H9 (cell line): ENCODE results near the gene TELO2. TPM values are rescaled to one million over a fixed set of nuclear protein-coding genes. Genes with fewer than 3 reads are reported as not detected.

ENCODE experiments used
- DNase-seq: peaks from one replicate; pipeline ENCODE4 v3.0.0-alpha.2; 2017
- H2AFZ ChIP-seq: one replicate; pipeline ENCODE4 v1.6.1; 2013; ENCODE audit warnings: mild to moderate bottlenecking, low read length, control low read depth, moderate library complexity
- H2AK5ac ChIP-seq: 2 replicates; pipeline ENCODE4 v1.6.1; 2013; ENCODE audit warnings: low read length, control low read depth, mixed read lengths; ENCODE audit not compliant: insufficient read length
- H2BK120ac ChIP-seq: one replicate; pipeline ENCODE4 v1.6.1; 2013; ENCODE audit warnings: low read depth, mild to moderate bottlenecking, low read length, control low read depth, inconsistent platforms; ENCODE audit not compliant: poor library complexity, severe bottlenecking
- H2BK12ac ChIP-seq: 2 replicates; pipeline ENCODE4 v1.6.1; 2013; ENCODE audit warnings: low read length, control low read depth, mixed read lengths, low read depth; ENCODE audit not compliant: insufficient read length
- H2BK15ac ChIP-seq: 2 replicates; pipeline ENCODE4 v1.6.1; 2013; ENCODE audit warnings: low read depth, low read length, control low read depth
- H2BK20ac ChIP-seq: one replicate; pipeline ENCODE4 v1.6.1; 2013; ENCODE audit warnings: low read depth, mild to moderate bottlenecking, low read length, control low read depth, inconsistent platforms; ENCODE audit not compliant: poor library complexity, severe bottlenecking
- H2BK5ac ChIP-seq: 2 replicates; pipeline ENCODE4 v1.6.1; 2013; ENCODE audit warnings: low read length, control low read depth, mixed read lengths; ENCODE audit not compliant: insufficient read length
- H3K14ac ChIP-seq: 2 replicates; pipeline ENCODE4 v1.6.1; 2013; ENCODE audit warnings: low read length, control low read depth; ENCODE audit not compliant: insufficient read depth
- H3K18ac ChIP-seq: 2 replicates; pipeline ENCODE4 v1.6.1; 2013; ENCODE audit warnings: low read depth, mild to moderate bottlenecking, mixed read lengths, low read length, control low read depth; ENCODE audit not compliant: insufficient read length
- H3K23ac ChIP-seq: 2 replicates; pipeline ENCODE4 v1.6.1; 2013; ENCODE audit warnings: low read length, control low read depth, mixed read lengths, low read depth; ENCODE audit not compliant: insufficient read length
- H3K23me2 ChIP-seq: 2 replicates; pipeline ENCODE4 v1.6.1; 2013; ENCODE audit warnings: low read depth, mild to moderate bottlenecking, mixed read lengths, low read length, control low read depth; ENCODE audit not compliant: insufficient read length, poor library complexity, severe bottlenecking
- H3K27ac ChIP-seq: 2 replicates; pipeline ENCODE4 v1.5.1; 2013; ENCODE audit warnings: low read length, control low read depth, mixed read lengths, low read depth; ENCODE audit not compliant: insufficient read length
- H3K27me3 ChIP-seq: 2 replicates; pipeline ENCODE4 v1.6.1; 2013; ENCODE audit warnings: low read length, control low read depth, inconsistent platforms; ENCODE audit not compliant: insufficient read depth
- H3K4ac ChIP-seq: 2 replicates; pipeline ENCODE4 v1.6.1; 2013; ENCODE audit warnings: low read depth, mild to moderate bottlenecking, control low read depth, inconsistent platforms, low read length, moderate library complexity
- H3K4me1 ChIP-seq: 2 replicates; pipeline ENCODE4 v1.6.1; 2013; ENCODE audit warnings: low read length, control low read depth, inconsistent platforms; ENCODE audit not compliant: insufficient read depth
- H3K4me2 ChIP-seq: 2 replicates; pipeline ENCODE4 v1.6.1; 2013; ENCODE audit warnings: low read length, control low read depth, mixed read lengths; ENCODE audit not compliant: insufficient read length, insufficient read depth
- H3K56ac ChIP-seq: 2 replicates; pipeline ENCODE4 v1.6.1; 2013; ENCODE audit warnings: low read depth, mild to moderate bottlenecking, mixed read lengths, low read length, control low read depth; ENCODE audit not compliant: insufficient read length
- H3K79me1 ChIP-seq: 2 replicates; pipeline ENCODE4 v1.6.1; 2013; ENCODE audit warnings: low read depth, mild to moderate bottlenecking, moderate library complexity, low read length, control low read depth, inconsistent platforms; ENCODE audit not compliant: insufficient read depth, poor library complexity, severe bottlenecking
- H3K79me2 ChIP-seq: 2 replicates; pipeline ENCODE4 v1.6.1; 2013; ENCODE audit warnings: low read length, control low read depth, inconsistent platforms; ENCODE audit not compliant: insufficient read depth
- H3K9ac ChIP-seq: 2 replicates; pipeline ENCODE4 v1.6.1; 2013; ENCODE audit warnings: low read length, control low read depth, mixed read lengths; ENCODE audit not compliant: insufficient read length; ENCODE audit errors: extremely low read depth
- H3K9me3 ChIP-seq: one replicate; pipeline ENCODE4 v1.6.1; 2013; ENCODE audit warnings: low read depth, low read length, inconsistent platforms; ENCODE audit not compliant: control insufficient read depth
- H3T11ph ChIP-seq: one replicate; pipeline ENCODE4 v1.6.1; 2013; ENCODE audit warnings: mild to moderate bottlenecking, low read length, control low read depth, inconsistent platforms
- H4K20me1 ChIP-seq: one replicate; pipeline ENCODE4 v1.6.1; 2013; ENCODE audit not compliant: control insufficient read depth, insufficient read length, insufficient read depth
- H4K5ac ChIP-seq: 2 replicates; pipeline ENCODE4 v1.6.1; 2013; ENCODE audit warnings: low read depth, mild to moderate bottlenecking, mixed read lengths, low read length, control low read depth; ENCODE audit not compliant: insufficient read length
- H4K8ac ChIP-seq: replicated peaks from 2 replicates; pipeline ENCODE4 v1.6.1; 2013; ENCODE audit warnings: low read length, control low read depth, mixed read lengths, low read depth; ENCODE audit not compliant: insufficient read length
- H4K91ac ChIP-seq: 2 replicates; pipeline ENCODE4 v1.6.1; 2013; ENCODE audit warnings: low read depth, mild to moderate bottlenecking, moderate library complexity, mixed read lengths, low read length, control low read depth; ENCODE audit not compliant: insufficient read length
- H3K27ac Mint-ChIP-seq, 3 experiments: 2 replicates in 2 of 3; 3 replicates in 1 of 3; pipeline ENCODE4 v1.8.0; 2020 to 2021; ENCODE audit warnings: mixed read lengths in 3 of 3, mild to moderate bottlenecking in 1 of 3, moderate library complexity in 1 of 3
- H3K27me3 Mint-ChIP-seq: 2 replicates; pipeline ENCODE4 v1.8.0; 2021; ENCODE audit warnings: low read depth, mild to moderate bottlenecking, moderate library complexity, mixed read lengths
- H3K36me3 Mint-ChIP-seq, 3 experiments: 2 replicates in 2 of 3; 3 replicates in 1 of 3; pipeline ENCODE4 v1.8.0; 2020 to 2021; ENCODE audit warnings: low read depth in 3 of 3, mixed read lengths in 3 of 3; ENCODE audit not compliant: insufficient read depth in 1 of 3
- H3K4me1 Mint-ChIP-seq, 2 experiments: 2 replicates each; pipeline ENCODE4 v1.8.0; 2020; ENCODE audit warnings: mixed read lengths in 2 of 2
- H3K4me3 Mint-ChIP-seq, 2 experiments: 2 replicates in 1 of 2; 3 replicates in 1 of 2; pipeline ENCODE4 v1.8.0; 2020 to 2021; ENCODE audit warnings: mild to moderate bottlenecking in 2 of 2, mixed read lengths in 2 of 2, moderate library complexity in 1 of 2
- H3K9me3 Mint-ChIP-seq, 2 experiments: 2 replicates in 1 of 2; 3 replicates in 1 of 2; pipeline ENCODE4 v1.8.0; 2020; ENCODE audit warnings: mild to moderate bottlenecking in 2 of 2, mixed read lengths in 2 of 2, moderate library complexity in 1 of 2
- CTCF ChIP-seq: fragments of 200-600 bp; sonication (generic); conservative IDR thresholded peaks from 3 replicates; pipeline ENCODE4 v1.8.0; 2021; ENCODE audit warnings: antibody characterized with exemption, mild to moderate bottlenecking
- WGBS: extraction: QIAGEN DNeasy Blood & Tissue Kit; methylation state at CpG from one replicate; pipeline ENCODE4 v1.1.7; 2013; ENCODE audit warnings: missing lambda C conversion rate, low lambda C conversion rate, mixed read lengths; ENCODE audit not compliant: insufficient read length; ENCODE audit errors: extremely low coverage; 5-methylcytosine and 5-hydroxymethylcytosine counted together
- total RNA-seq: library from RNA; stranded (reverse); gene quantifications from 2 replicates; pipeline ENCODE4 v1.2.1, GENCODE V29; 2021

Gene TELO2
- total RNA-seq, 1 experiment from 2014 or later: 98.9 TPM

GRCh38 chr16:1450218-1450617 lies 42.9 kb upstream of the TELO2 start:
- Histone ChIP-seq H3K23ac (no peak overlapping the region), H3K27me3 (no peaks in the 10 kb centered on the region), H3T11ph (no peak overlapping the region), H4K5ac (no peak overlapping the region), H4K91ac (no peak overlapping the region), H2BK120ac (no peak overlapping the region), H3K27ac (no peak overlapping the region), H3K79me1 (no peaks in the 10 kb centered on the region), H3K79me2 (no peaks in the 10 kb centered on the region), H3K23me2 (no peaks in the 10 kb centered on the region), H2AK5ac (no peak overlapping the region), H3K14ac (no peak overlapping the region), H3K18ac (no peak overlapping the region), H3K9ac (no peak overlapping the region), H4K8ac (no peak overlapping the region), H3K56ac (no peak overlapping the region), H3K4me1 (no peaks in the 10 kb centered on the region), H4K20me1 (peaks cover 2% of the 10 kb centered on the region), H3K4ac (no peak overlapping the region), H2BK15ac (no peak overlapping the region), H2BK12ac (no peak overlapping the region), H3K4me2 (no peak overlapping the region), H2BK5ac (no peak overlapping the region), H2BK20ac (no peak overlapping the region), H3K9me3 (no peaks in the 10 kb centered on the region), H2AFZ (no peak overlapping the region)
- DNase-seq: no peak
- H3K27ac Mint-ChIP-seq: peak overlapping the region in 1 of 3 experiments; percentile 85; a peak in 2 of 7 replicates
- no peaks in the 10 kb centered on the region for H3K9me3 Mint-ChIP-seq
- no peak overlapping the region for H3K4me3 Mint-ChIP-seq
- H3K4me1 Mint-ChIP-seq: no peaks in the 10 kb centered on the region
- peaks cover 0 to 33% (median 31%) of the 10 kb centered on the region in 3 experiments; a peak in 5 of 7 replicates for H3K36me3 Mint-ChIP-seq
- peak; percentile 45 for TF ChIP-seq CTCF
- H3K27me3 Mint-ChIP-seq: peaks cover 1% of the 10 kb centered on the region; the same call in 1 of the 2 replicates
- WGBS: no CpG with 5 or more reads among the region's 29 CpGs
